ENCODE results near the gene CKAP5.

Gene CKAP5

GRCh38 chr11:46769636-46770221 lies 76.4 kb downstream of the CKAP5 start:
- no peak for DNase-seq (ENCODE audit: low read depth in 2 of 3, low spot score in 1 of 3)

- no peak for DNase-seq (ENCODE audit: low read depth in 2 of 3, low spot score in 1 of 3)
Measured at GRCh38 chr11:46766656-46767055, 79.4 kb downstream of the CKAP5 start.

- DNase-seq (ENCODE audit: low read depth in 2 of 3, low spot score in 1 of 3), result no peak
Measured at GRCh38 chr11:46762248-46762647, 83.8 kb downstream of the CKAP5 start.

- no peak for DNase-seq (ENCODE audit: low read depth in 2 of 3, low spot score in 1 of 3)
Measured at GRCh38 chr11:46761807-46762206, 84.3 kb downstream of the CKAP5 start.

GRCh38 chr11:46760429-46761128 lies 85.5 kb downstream of the CKAP5 start:
- no peak for DNase-seq (ENCODE audit: low read depth in 2 of 3, low spot score in 1 of 3)

- no peak for DNase-seq (ENCODE audit: low read depth in 2 of 3, low spot score in 1 of 3)
Measured at GRCh38 chr11:46759196-46759595, 86.9 kb downstream of the CKAP5 start.

GRCh38 chr11:46755962-46756361 lies 90.1 kb downstream of the CKAP5 start:
- no peak for DNase-seq (ENCODE audit: low read depth in 2 of 3, low spot score in 1 of 3)

GRCh38 chr11:46747150-46747549 lies 98.9 kb downstream of the CKAP5 start:
- DNase-seq (ENCODE audit: low read depth in 2 of 3, low spot score in 1 of 3), result no peak

- no peak for DNase-seq (ENCODE audit: low read depth in 2 of 3, low spot score in 1 of 3)
Measured at GRCh38 chr11:46745995-46746394, 100.1 kb downstream of the CKAP5 start.

GRCh38 chr11:46745328-46745727 lies 100.8 kb downstream of the CKAP5 start:
- no peak for DNase-seq (ENCODE audit: low read depth in 2 of 3, low spot score in 1 of 3)

GRCh38 chr11:46743693-46744339 lies 102.3 kb downstream of the CKAP5 start:
- no peak for DNase-seq (ENCODE audit: low read depth in 2 of 3, low spot score in 1 of 3)

GRCh38 chr11:46743043-46743442 lies 103.0 kb downstream of the CKAP5 start:
- no peak for DNase-seq (ENCODE audit: low read depth in 2 of 3, low spot score in 1 of 3)

GRCh38 chr11:46741600-46742484 lies 104.2 kb downstream of the CKAP5 start:
- no peak for DNase-seq (ENCODE audit: low read depth in 2 of 3, low spot score in 1 of 3)

GRCh38 chr11:46738887-46739286 lies 107.2 kb downstream of the CKAP5 start:
- no peak for DNase-seq (ENCODE audit: low read depth in 2 of 3, low spot score in 1 of 3)

GRCh38 chr11:46737699-46738098 lies 108.4 kb downstream of the CKAP5 start:
- DNase-seq (ENCODE audit: low read depth in 2 of 3, low spot score in 1 of 3), result no peak

GRCh38 chr11:46736615-46737014 lies 109.5 kb downstream of the CKAP5 start:
- DNase-seq (ENCODE audit: low read depth in 2 of 3, low spot score in 1 of 3), result no peak

GRCh38 chr11:46736146-46736545 lies 109.9 kb downstream of the CKAP5 start:
- no peak for DNase-seq (ENCODE audit: low read depth in 2 of 3, low spot score in 1 of 3)

GRCh38 chr11:46733234-46733633 lies 112.8 kb downstream of the CKAP5 start:
- no peak for DNase-seq (ENCODE audit: low read depth in 2 of 3, low spot score in 1 of 3)

- no peak for DNase-seq (ENCODE audit: low read depth in 2 of 3, low spot score in 1 of 3)
Measured at GRCh38 chr11:46731545-46731944, 114.5 kb downstream of the CKAP5 start.

GRCh38 chr11:46729110-46730027 lies 116.7 kb downstream of the CKAP5 start:
- DNase-seq (ENCODE audit: low read depth in 2 of 3, low spot score in 1 of 3), result no peak

GRCh38 chr11:46728659-46729040 lies 117.4 kb downstream of the CKAP5 start:
- no peak for DNase-seq (ENCODE audit: low read depth in 2 of 3, low spot score in 1 of 3)

All from stimulated activated CD4-positive, alpha-beta T cell treated with anti-CD3 and anti-CD28 coated beads, Interleukin-12 subunit alpha, Interleukin-12 subunit beta, amount 100 ng/mL, for 48 hours (primary cell).